Activated naive CD4-positive, alpha-beta T cell treated with anti-CD3 and anti-CD28 coated beads, Interleukin-2, amount 50 U/mL, for 16 hours (primary cell): ENCODE measurements around the gene RNF220.
"Not testable (repeated sequence)": the region's sequence is repeated elsewhere in the genome, so short reads cannot be mapped to it uniquely, and the experiment has no call there.

ENCODE experiments used
- DNase-seq: peaks from one replicate; pipeline ENCODE4 v3.0.0-alpha.2; 2020

RNF220 gene

DNA sequence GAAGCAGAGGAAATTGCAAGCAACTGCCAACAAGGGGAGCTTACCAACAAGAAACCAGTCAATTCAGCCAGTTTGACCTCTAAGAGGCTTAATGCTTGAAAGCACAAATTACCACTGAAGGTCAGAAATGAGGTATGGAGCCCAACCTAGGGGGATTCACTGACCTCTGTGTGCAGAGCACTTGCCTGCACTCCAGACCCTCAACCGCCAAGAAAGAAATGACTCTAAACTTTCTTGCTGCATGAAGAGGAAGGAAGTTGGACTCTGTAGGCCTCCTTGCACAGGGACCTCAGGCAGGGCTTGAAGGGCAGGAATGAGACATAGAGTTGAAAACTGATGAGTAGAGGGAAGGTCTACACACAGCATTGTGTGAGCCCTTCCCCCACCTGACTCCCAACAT is 279.5 kb downstream of the RNF220 start:
- no peak for DNase-seq

DNA sequence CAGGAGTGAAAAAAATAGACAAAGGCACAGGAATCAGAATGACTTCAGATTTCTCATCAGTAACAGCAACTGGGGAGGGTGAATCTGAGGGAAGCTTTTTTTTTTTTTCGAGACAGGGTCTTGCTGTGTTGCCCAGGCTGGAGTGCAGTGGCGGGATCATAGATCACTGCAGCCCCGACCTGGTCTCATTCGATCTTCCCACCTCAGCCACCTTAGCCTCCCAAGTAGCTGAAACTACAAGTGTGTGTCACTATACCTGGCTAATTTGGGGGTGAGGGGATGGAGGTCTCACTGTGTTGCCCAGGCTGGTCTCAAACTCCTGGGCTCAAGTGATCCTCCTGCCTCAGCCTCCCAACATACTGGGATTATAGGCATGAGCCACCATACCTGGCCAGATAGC is 280.2 kb downstream of the RNF220 start:
- DNase-seq = no peak

DNA sequence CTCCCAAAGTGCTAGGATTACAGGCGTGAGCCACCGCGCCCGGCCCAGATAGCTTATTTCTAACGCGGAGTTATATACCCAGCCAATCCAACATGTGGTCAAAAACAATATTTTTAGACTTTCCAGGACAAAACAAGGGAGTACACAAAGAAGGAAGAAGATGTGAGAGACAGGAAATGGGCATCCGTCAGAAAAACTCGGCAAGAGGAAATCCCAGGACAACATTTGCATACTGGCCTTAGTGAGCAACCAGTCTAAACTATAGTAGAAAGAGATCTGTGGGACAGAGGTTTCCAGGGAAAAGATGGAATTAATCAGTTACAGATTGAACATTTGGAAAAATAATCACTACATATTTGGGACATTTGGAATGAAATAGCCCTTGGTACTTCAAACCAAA is 280.8 kb downstream of the RNF220 start:
- no peak for DNase-seq

DNA sequence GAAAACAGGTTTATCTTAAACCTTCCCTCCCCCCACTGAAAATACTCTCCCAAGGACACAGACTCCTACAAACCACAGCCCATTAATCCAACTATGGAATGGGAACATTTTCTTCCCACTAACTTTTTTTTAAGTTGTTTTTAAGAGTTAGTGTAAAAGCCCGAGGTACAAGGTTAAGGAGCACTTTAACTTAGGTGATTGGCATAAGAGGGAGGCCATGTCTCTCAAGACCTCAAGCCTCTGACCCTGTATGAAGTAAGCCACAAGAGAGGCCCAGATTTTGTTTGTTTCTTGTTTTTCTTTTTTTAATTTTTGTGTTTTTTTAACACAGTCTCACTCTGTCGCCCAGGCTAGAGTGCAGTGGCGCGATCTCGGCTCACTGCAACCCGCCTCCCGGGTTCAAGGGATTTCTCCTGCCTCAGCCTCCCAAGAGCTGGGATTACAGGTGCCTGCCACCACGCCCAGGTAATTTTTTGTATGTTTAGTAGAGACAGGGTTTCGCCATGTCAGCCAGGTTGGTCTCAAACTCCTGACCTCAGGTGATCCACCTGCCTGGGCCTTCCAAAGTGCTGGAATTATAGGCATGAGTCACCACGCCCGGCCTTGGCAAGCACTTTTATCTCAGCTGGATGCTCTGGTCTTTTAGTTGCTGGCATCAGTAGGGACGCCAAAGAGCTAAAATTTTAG is 283.8 kb downstream of the RNF220 start:
- DNase-seq = no peak

DNA sequence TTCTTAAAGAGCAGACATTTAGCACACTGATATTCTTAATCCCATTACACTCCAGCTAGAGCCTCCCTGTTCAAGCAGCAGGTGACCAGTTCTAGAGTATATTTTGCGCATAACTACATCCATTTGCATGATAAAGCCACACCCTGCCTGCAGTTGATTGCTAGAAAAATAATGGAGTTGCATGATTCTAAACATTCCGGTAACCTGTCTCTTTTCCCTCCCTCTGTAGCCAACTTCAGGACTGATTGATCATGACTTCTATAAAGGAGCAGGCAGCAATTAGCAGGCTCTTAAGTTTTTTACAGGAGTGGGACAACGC is 284.4 kb downstream of the RNF220 start:
- no peak for DNase-seq

DNA sequence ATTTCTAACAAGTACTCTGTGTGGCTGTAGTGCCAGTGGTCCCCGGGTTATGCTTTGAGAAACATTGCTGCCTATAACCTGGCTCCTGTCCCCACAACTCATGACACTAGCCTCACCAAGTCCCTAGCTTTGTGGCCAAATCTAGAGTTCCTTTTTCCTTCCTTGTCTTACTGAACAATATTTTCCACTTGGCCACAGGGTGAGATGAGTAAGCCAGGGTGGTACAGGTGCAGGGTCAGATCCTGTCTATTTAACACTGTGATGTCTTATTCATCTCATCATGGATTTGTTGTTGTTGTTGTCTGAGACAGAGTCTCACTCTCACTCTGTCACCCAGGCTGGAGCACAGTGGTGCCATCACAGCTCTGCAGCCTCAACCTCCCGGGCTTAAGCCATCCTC is 288.1 kb downstream of the RNF220 start:
- no peak for DNase-seq

DNA sequence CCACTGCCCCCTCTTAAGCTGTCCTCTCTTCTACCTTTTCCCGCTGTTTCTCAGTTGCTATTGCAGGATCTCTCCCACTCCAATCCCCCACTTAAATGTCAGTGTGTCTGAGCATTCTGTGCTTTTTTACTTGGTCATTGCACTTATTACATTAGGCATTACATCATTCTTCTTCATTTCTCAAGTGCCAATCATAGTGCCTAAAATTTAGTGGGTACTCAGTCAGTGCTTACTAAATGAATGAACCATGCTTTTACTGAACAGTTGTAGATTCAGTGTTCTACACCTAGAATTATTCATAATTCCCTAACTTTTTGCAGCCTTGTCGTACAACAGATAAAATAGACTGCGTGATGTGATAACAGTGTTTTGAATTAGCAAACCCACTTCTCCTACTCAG is 288.8 kb downstream of the RNF220 start:
- no peak for DNase-seq

DNA sequence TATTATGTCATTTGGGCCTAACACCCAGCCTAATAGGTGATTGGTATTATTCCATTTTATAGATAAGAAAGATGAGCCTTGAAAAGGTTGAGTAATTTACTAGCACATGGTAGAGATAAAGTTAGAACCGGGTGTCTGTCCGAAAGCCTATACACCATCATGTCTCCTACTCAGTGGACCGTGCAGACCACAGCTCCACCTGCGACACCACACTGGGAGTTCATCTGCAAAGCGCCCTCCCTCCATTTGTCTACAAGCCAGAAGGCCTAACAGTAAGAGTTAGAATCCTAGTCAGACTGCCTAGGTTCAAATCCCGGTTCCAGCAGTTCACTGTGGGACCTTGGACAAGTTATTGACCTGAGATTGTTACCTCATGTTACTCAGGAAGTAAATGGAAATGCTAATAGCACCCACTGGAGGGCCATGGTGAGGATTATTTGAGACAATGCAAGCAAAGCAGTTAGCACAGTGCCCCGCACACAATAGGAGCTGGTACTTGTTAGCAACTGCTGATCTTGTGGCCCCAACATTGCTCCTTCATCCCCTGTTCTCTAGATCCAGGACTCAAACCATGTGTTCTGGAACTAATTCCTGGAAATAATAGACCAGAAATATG is 289.9 kb downstream of the RNF220 start:
- DNase-seq = no peak

DNA sequence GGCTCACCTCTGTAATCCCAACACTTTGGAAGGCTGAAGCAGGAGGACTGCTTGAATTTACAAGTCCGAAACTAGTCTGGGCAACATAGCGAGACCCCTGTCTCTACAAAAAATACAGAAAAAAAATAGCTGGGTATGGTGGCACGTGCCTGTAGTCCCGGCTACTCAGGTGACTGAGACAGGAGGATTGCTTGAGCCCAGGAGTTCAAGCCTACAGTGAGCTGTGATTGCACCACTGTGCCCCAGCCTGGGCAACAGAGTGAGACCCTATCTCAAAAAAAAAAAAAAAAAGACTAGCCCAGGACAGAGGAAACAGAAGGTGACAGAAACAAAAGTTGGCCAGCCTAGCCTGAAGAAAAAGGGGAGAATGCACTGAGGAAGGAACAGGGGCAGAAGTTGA is 290.6 kb downstream of the RNF220 start:
- DNase-seq = no peak

DNA sequence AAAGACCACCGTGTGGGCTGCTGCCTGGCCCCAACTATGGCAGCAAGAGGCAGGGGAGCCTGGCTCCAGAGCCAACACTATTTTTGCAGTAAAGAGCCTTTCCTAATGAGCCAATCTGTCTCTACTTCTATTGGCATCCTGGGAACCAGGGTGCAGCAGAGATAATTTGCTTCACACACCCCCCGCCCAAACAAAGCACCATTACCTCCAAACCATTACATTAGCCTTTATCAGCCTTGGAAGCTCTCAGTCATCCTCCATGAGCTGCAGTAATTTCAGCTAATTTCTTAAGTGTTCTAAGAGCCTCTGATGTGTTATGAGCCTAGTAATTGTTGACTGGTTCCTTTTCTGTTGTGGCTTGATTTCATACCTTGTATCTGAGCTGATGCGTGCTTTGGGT is 291.0 kb downstream of the RNF220 start:
- DNase-seq = no peak

DNA sequence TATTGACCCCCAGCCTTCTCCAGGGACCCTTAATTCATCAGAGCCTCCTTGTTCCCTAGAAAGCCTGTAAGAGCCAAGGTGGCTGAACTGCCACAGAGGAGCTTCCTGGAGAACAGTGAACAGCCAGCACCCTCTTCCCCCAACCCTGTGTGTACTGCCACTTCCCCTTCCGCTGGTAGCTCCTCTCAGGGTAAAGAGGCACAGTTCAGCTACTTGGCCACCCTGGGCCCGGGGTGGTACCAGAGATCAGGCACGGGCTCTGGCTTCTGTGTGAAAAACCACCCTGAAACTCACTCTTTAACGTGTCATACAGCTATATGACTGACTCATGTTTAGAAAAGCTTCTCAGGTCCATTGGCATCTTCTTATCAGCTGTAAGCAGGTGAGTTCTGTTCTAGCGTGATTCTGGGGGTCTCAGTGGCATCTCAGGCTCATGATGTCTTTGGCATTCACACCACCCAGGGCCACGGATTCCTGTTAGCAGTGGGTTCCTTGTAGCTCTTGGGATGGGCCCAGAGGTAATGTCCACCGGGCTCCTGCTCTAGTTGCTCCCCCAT is 291.8 kb downstream of the RNF220 start:
- peak; percentile 34 for DNase-seq

DNA sequence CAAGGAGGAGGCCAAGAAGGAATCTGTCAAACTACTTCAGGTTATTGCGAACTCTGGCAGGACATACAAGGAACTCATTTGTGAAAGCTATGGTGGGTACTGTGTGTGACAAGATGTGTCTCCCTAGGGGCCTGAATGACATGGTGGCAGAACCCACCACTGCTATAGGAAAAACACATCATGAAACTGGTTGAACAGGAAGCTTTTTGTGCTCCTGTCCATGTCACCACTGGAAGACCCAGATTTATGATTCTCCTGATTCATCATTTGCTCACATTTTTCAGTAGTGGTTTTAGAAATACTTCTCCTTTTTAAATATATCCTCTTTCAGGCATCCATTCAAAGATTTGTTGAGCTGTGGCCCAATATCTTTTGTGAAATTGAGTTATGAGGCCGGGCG is 293.1 kb downstream of the RNF220 start:
- DNase-seq = no peak

DNA sequence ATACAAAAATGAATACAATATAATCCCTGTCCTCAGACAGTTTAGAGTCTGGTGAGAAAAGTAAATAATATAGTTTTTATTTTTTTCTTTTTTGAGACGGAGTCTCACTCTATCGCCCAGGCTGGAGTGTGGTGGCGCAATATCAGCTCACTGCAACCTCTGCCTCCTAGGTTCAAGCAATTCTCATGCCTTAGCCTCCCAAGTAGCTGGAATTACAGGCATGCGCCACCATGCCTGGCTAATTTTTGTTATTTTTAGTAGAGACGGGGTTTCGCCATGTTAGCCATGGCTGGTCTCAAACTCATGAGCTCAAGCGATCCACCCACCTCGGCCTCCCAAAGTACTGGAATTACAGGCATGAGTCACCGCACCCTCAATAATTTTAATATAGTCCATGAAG is 294.3 kb downstream of the RNF220 start:
- DNase-seq = not testable (repeated sequence)

DNA sequence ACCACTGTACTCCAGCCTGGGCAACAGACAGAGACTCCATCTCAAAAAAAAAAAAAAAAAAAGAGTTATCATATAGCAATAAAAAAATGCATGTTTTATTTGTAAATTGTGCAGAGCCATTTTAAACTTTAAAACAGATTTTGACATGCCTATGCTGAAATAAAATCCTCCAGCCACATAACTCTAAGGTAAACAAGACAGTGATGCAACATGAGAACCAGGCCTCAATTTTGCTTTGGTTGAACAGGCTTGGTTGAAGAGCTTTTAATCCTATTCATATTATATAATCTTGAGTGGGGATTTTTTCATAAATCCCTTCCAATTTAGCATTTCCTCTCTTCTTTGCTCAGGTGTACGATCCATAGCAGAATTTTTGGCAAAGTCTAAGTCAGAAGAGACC is 295.5 kb downstream of the RNF220 start:
- no peak for DNase-seq

DNA sequence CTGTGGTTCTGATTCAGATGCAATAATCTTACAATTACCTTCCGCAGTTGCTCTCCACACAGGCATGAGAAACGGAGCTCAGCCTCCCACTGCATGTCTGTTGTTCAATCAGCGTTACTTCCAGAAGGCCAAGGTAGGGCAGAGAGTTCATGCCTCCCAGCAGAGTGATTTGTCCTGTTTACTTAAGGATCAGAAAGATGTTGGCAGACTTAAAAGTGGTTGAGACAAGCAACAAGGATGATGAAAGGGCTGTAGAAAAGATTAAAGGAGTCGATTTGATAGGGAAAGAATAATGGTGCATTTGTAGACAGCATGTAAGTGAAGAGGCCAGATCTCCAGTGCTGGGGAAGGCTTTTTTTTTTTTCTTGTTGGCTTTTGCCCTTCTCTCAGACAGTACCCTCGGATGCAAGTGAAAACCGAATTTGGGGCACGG is 296.1 kb downstream of the RNF220 start:
- no peak for DNase-seq
